Neural cell (in vitro differentiated cells): ENCODE results near the gene CFDP1.

Experiments
- CTCF ChIP-seq: fragments of 450-650 bp; IDR thresholded peaks from 2 replicates; pipeline ENCODE4 v1.5.1; 2014; ENCODE audit warnings: antibody characterized with exemption, mild to moderate bottlenecking, moderate library complexity; ENCODE audit not compliant: poor library complexity, severe bottlenecking
- EP300 ChIP-seq: fragments of 450-650 bp; conservative IDR thresholded peaks from 2 replicates; pipeline ENCODE4 v1.6.1; 2014; ENCODE audit warnings: antibody characterized with exemption, mild to moderate bottlenecking, moderate library complexity; ENCODE audit not compliant: poor library complexity, severe bottlenecking
- EZH2 ChIP-seq: fragments of 200-600, 300-800 bp; shearing (Covaris generic), sonication (generic); IDR thresholded peaks from 2 replicates; pipeline ENCODE4 v1.6.1; 2014; ENCODE audit warnings: antibody characterized with exemption, low read length, borderline replicate concordance, mild to moderate bottlenecking; ENCODE audit not compliant: insufficient read depth, poor library complexity, severe bottlenecking
- MXI1 ChIP-seq: fragments of 450-650 bp; conservative IDR thresholded peaks from 2 replicates; pipeline ENCODE4 v1.6.1; 2014; ENCODE audit warnings: antibody characterized with exemption, mild to moderate bottlenecking; ENCODE audit not compliant: poor library complexity, severe bottlenecking

- no peak for TF ChIP-seq CTCF
- no peak for TF ChIP-seq EZH2
- TF ChIP-seq EP300: no peak
- TF ChIP-seq MXI1: no peak
These were observed 138.4 kb downstream of the CFDP1 start for GRCh38 chr16:75294773-75295459.
